Stomach (tissue), 9 donors: ENCODE measurements around the gene TLK2. TPM values are rescaled to one million over a fixed set of nuclear protein-coding genes. Genes with fewer than 3 reads are reported as not detected.
"Not testable (repeated sequence)": the region's sequence is repeated elsewhere in the genome, so short reads cannot be mapped to it uniquely, and the experiment has no call there.

Experiments used
- DNase-seq, 2 donors: peaks; one replicate each; pipeline versions ENCODE4 v3.0.0 to v3.0.0-alpha.2; 2013 to 2019
- H3K27ac ChIP-seq, 5 donors: fragments of 200-600 bp in 4 of 5; sonication (generic) in 4 of 5; one replicate each; pipeline ENCODE4 v1.5.1; 2013 to 2019; ENCODE audit warnings: mild to moderate bottlenecking in 1 of 5, moderate library complexity in 1 of 5
- H3K27me3 ChIP-seq, 3 donors: fragments of 200-600 bp; sonication (generic); one replicate each; pipeline ENCODE4 v1.5.1; 2017 to 2019; ENCODE audit warnings: mixed run types in 1 of 3
- H3K36me3 ChIP-seq, 4 donors: fragments of 200-600 bp; sonication (generic); 1 replicate in 3 of 4; 2 replicates in 1 of 4; pipeline ENCODE4 v1.5.1; 2016 to 2019
- H3K4me1 ChIP-seq, 4 donors: fragments of 200-600 bp; sonication (generic); one replicate each; pipeline ENCODE4 v1.5.1; 2016 to 2019
- H3K4me3 ChIP-seq, 4 donors: fragments of 200-600 bp; sonication (generic) in 3 of 4; one replicate each; pipeline ENCODE4 v1.5.1; 2016 to 2019; ENCODE audit warnings: mild to moderate bottlenecking in 1 of 4
- H3K9me3 ChIP-seq, 4 donors: fragments of 200-600 bp; sonication (generic); one replicate each; pipeline ENCODE4 v1.5.1; 2016 to 2019
- CTCF ChIP-seq, 7 experiments: fragments of 450-650 bp in 4 of 7; fragments of 200-600 bp in 3 of 7; sonication (generic) in 3 of 7; IDR thresholded peaks; one replicate each; pipeline ENCODE4 v1.5.1; 2016 to 2019; ENCODE audit warnings: antibody characterized with exemption in 7 of 7, control low read depth in 2 of 7, mild to moderate bottlenecking in 1 of 7
- EP300 ChIP-seq: sonication (generic); formaldehyde crosslinking; IDR thresholded peaks from one replicate; pipeline ENCODE4 v1.6.1; 2017; ENCODE audit warnings: antibody characterized with exemption
- POLR2A ChIP-seq, 4 donors: fragments of 450-650 bp; IDR thresholded peaks; one replicate each; pipeline ENCODE4 v1.6.1; 2016; ENCODE audit warnings: antibody characterized with exemption in 4 of 4, control low read depth in 2 of 4, mild to moderate bottlenecking in 1 of 4, moderate library complexity in 1 of 4
- POLR2AphosphoS5 ChIP-seq, 3 donors: sonication (generic); formaldehyde crosslinking; IDR thresholded peaks; one replicate each; pipeline ENCODE4 v1.6.1; 2016; ENCODE audit warnings: antibody characterized with exemption in 3 of 3
- WGBS, 5 donors: extraction: QIAGEN DNeasy Blood & Tissue Kit in 3 of 5; methylation state at CpG; one replicate each; pipeline versions ENCODE4 v1.1.5 to v1.1.7; 2013 to 2018; 5-methylcytosine and 5-hydroxymethylcytosine counted together
- intact Hi-C: fragments of 100-400 bp; cut with DNase I; formaldehyde crosslinking; loops from one replicate; pipeline ENCODE4 v1.15.1; 2023; ENCODE audit warnings: low total_unique reads
- polyA plus RNA-seq, 3 donors: library from polyadenylated mRNA; stranded (reverse); fragments of 200-250 nt; gene quantifications; one replicate each; pipeline ENCODE4 v1.2.3, GENCODE V29; 2013
- total RNA-seq, 5 donors: library from RNA; depleted of rRNA; stranded (reverse); fragments of >200 nt; gene quantifications; one replicate each; pipeline versions ENCODE4 v1.1.0 to v1.2.3, GENCODE V29; 2014 to 2016
- donor health status: healthy with polysubstance abuse.
- donor health status: Bipolar disorder and iron deficiency.
- donor health status: healthy.

Gene TLK2
- total and polyA plus RNA-seq, 8 donors: 8.6 to 75.3 (median 17.3) TPM

GRCh38 chr17:62600805-62601204, 122.2 kb downstream of the TLK2 start:
- no peaks in the 10 kb centered on the region for H3K27me3 ChIP-seq
- H3K36me3 ChIP-seq: peaks cover 18 to 99% (median 94%) of the 10 kb centered on the region in 4 donors
- 21 to 54% (median 28%) methylated on average over 1 of the region's 1 CpG for WGBS, 5 donors
- H3K4me3 ChIP-seq: no peak overlapping the region
- no peak overlapping the region for H3K27ac ChIP-seq
- no peak for TF ChIP-seq POLR2A (IDR thresholded peaks at IDR 0.05)
- TF ChIP-seq POLR2AphosphoS5 (IDR thresholded peaks at IDR 0.05): no peak
- TF ChIP-seq CTCF (IDR thresholded peaks at IDR 0.05): no peak
- TF ChIP-seq EP300: no peak
- H3K4me1 ChIP-seq: peaks cover 0 to 9% (median 0%) of the 10 kb centered on the region in 4 donors
- intact Hi-C loops: no loop called here
- H3K9me3 ChIP-seq: no peaks in the 10 kb centered on the region
- DNase-seq: no peak

- H3K36me3 ChIP-seq: peaks cover 17 to 99% (median 94%) of the 10 kb centered on the region in 4 donors
- intact Hi-C loops: no loop called here
- H3K27ac ChIP-seq: no peak overlapping the region
- H3K9me3 ChIP-seq: no peaks in the 10 kb centered on the region
- DNase-seq: no peak
- WGBS, 5 donors: 82 to 95% (median 92%) methylated on average over 2 of the region's 2 CpGs
- H3K4me1 ChIP-seq: peaks cover 0 to 9% (median 0%) of the 10 kb centered on the region in 4 donors
- TF ChIP-seq POLR2AphosphoS5 (IDR thresholded peaks at IDR 0.05): no peak
- TF ChIP-seq CTCF (IDR thresholded peaks at IDR 0.05): no peak
- no peak for TF ChIP-seq POLR2A (IDR thresholded peaks at IDR 0.05)
- no peak for TF ChIP-seq EP300
- no peaks in the 10 kb centered on the region for H3K27me3 ChIP-seq
- H3K4me3 ChIP-seq: no peak overlapping the region
These were observed 122.8 kb downstream of the TLK2 start for GRCh38 chr17:62601471-62601870.

GRCh38 chr17:62603783-62604182, 125.2 kb downstream of the TLK2 start:
- 96 to 98% (median 97%) methylated on average over 6 of the region's 6 CpGs for WGBS, 5 donors
- peaks cover 13 to 99% (median 96%) of the 10 kb centered on the region in 4 donors for H3K36me3 ChIP-seq
- H3K27ac ChIP-seq, H3K4me1 ChIP-seq, DNase-seq, H3K4me3 ChIP-seq, H3K9me3 ChIP-seq, H3K27me3 ChIP-seq, intact Hi-C loops: not testable (repeated sequence)

GRCh38 chr17:62605588-62605987, 127.0 kb downstream of the TLK2 start:
- intact Hi-C loops: no loop called here
- peaks cover 24 to 99% (median 96%) of the 10 kb centered on the region in 4 donors for H3K36me3 ChIP-seq
- 95 to 98% (median 97%) methylated on average over 7 of the region's 7 CpGs for WGBS, 5 donors
- no peak for DNase-seq
- H3K27me3 ChIP-seq: no peaks in the 10 kb centered on the region
- H3K4me1 ChIP-seq: peaks cover 0 to 7% (median 0%) of the 10 kb centered on the region in 4 donors
- H3K4me3 ChIP-seq: no peak overlapping the region
- TF ChIP-seq POLR2A (IDR thresholded peaks at IDR 0.05) (no peak), CTCF (IDR thresholded peaks at IDR 0.05) (no peak), POLR2AphosphoS5 (IDR thresholded peaks at IDR 0.05) (no peak), EP300 (no peak)
- no peak overlapping the region for H3K27ac ChIP-seq
- no peaks in the 10 kb centered on the region for H3K9me3 ChIP-seq

- TF ChIP-seq POLR2AphosphoS5 (IDR thresholded peaks at IDR 0.05) (no peak), CTCF (IDR thresholded peaks at IDR 0.05) (no peak), EP300 (no peak), POLR2A (IDR thresholded peaks at IDR 0.05) (no peak)
- H3K27ac ChIP-seq: no peak overlapping the region
- WGBS, 5 donors: 81 to 96% (median 91%) methylated on average over 5 of the region's 5 CpGs
- DNase-seq: no peak
- H3K4me1 ChIP-seq: no peaks in the 10 kb centered on the region
- H3K9me3 ChIP-seq: no peaks in the 10 kb centered on the region
- peaks cover 28 to 100% (median 100%) of the 10 kb centered on the region in 4 donors for H3K36me3 ChIP-seq
- H3K4me3 ChIP-seq: no peak overlapping the region
- intact Hi-C loops: no loop called here
- no peaks in the 10 kb centered on the region for H3K27me3 ChIP-seq
These were observed 132.7 kb downstream of the TLK2 start for GRCh38 chr17:62611292-62611691.
